Measurements from ENCODE around the gene NPAS3.

DNA sequence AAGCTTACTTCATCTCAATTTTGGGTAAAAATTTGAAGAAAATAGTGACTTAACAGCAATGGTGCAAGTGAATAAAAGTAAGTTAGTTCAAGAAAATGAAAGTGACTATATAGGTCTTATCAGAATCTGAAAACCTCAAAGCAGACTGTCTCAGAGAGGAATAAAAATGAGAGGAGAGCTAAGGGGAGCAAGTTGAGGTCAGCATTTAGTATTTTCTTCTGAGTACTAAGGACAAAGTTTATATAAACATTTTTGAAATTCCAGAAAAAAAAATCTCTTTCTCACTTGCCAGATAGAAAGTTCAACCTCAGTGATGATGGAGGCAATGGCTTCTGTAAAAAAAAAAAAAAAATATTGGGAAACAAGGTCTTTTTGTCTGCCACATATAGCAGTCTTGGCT lies 414.1 kb downstream of the NPAS3 start:
- no peak for TF ChIP-seq TAF1 (IDR thresholded peaks at IDR 0.05; ENCODE audit: borderline replicate concordance, insufficient read depth, low read length)
- no peak for TF ChIP-seq POLR2AphosphoS5 (IDR thresholded peaks at IDR 0.05; ENCODE audit: low read depth, low read length)
- no peak for TF ChIP-seq SIN3A (IDR thresholded peaks at IDR 0.05; ENCODE audit: borderline replicate concordance, insufficient read depth, low read length)
- TF ChIP-seq, protein P1, sequence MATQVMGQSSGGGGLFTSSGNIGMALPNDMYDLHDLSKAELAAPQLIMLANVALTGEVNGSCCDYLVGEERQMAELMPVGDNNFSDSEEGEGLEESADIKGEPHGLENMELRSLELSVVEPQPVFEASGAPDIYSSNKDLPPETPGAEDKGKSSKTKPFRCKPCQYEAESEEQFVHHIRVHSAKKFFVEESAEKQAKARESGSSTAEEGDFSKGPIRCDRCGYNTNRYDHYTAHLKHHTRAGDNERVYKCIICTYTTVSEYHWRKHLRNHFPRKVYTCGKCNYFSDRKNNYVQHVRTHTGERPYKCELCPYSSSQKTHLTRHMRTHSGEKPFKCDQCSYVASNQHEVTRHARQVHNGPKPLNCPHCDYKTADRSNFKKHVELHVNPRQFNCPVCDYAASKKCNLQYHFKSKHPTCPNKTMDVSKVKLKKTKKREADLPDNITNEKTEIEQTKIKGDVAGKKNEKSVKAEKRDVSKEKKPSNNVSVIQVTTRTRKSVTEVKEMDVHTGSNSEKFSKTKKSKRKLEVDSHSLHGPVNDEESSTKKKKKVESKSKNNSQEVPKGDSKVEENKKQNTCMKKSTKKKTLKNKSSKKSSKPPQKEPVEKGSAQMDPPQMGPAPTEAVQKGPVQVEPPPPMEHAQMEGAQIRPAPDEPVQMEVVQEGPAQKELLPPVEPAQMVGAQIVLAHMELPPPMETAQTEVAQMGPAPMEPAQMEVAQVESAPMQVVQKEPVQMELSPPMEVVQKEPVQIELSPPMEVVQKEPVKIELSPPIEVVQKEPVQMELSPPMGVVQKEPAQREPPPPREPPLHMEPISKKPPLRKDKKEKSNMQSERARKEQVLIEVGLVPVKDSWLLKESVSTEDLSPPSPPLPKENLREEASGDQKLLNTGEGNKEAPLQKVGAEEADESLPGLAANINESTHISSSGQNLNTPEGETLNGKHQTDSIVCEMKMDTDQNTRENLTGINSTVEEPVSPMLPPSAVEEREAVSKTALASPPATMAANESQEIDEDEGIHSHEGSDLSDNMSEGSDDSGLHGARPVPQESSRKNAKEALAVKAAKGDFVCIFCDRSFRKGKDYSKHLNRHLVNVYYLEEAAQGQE (IDR thresholded peaks at IDR 0.05; ENCODE audit: insufficient read depth in 1 of 2, low read depth in 2 of 2, low read length in 2 of 2): no peak
- no peak for TF ChIP-seq FOXP2 (optimal IDR thresholded peaks at IDR 0.05; ENCODE audit: borderline replicate concordance, extremely low read depth, extremely low read length, insufficient read depth)

All from PFSK-1 (cell line).